ENCODE data around the gene PRDX1.
A peak's percentile ranks its signal among the peaks of the same experiment; 100 is the strongest.
"Not testable (repeated sequence)": the region's sequence is repeated elsewhere in the genome, so short reads cannot be mapped to it uniquely, and the experiment has no call there.

The PRDX1 gene

GRCh38 chr1:45503462-45504360, 18.0 kb downstream of the PRDX1 start:
- no peak for DNase-seq (ENCODE audit: low spot score)

GRCh38 chr1:45501505-45501859, 20.2 kb downstream of the PRDX1 start:
- DNase-seq (ENCODE audit: low spot score), result no peak

- DNase-seq (ENCODE audit: low spot score), result no peak
Observed at GRCh38 chr1:45499415-45499769, 22.3 kb downstream of the PRDX1 start.

- no peak for DNase-seq (ENCODE audit: low spot score)
Observed at GRCh38 chr1:45498279-45498678, 23.4 kb downstream of the PRDX1 start.

GRCh38 chr1:45493116-45493697, 28.5 kb downstream of the PRDX1 start:
- DNase-seq (ENCODE audit: low spot score), result peak; percentile 77

- DNase-seq (ENCODE audit: low spot score), result no peak
Observed at GRCh38 chr1:45492691-45493090, 29.0 kb downstream of the PRDX1 start.

- no peak for DNase-seq (ENCODE audit: low spot score)
Observed at GRCh38 chr1:45491487-45492260, 30.0 kb downstream of the PRDX1 start.

- DNase-seq (ENCODE audit: low spot score), result peak; percentile 100
Observed at GRCh38 chr1:45490626-45491486, 30.8 kb downstream of the PRDX1 start, which contains the start of gene TESK2. TSS of gene TESK2 (minus strand) at chr1:45491163. CDS start at chr1:45457785, 33,378 bp downstream.

- peak; percentile 44 for DNase-seq (ENCODE audit: low spot score)
Observed at GRCh38 chr1:45490121-45490625, 31.5 kb downstream of the PRDX1 start.

- not testable (repeated sequence) for DNase-seq (ENCODE audit: low spot score)
Observed at GRCh38 chr1:45489379-45489778, 32.3 kb downstream of the PRDX1 start.

- no peak for DNase-seq (ENCODE audit: low spot score)
Observed at GRCh38 chr1:45488666-45489377, 32.9 kb downstream of the PRDX1 start.

GRCh38 chr1:45485949-45486348, 35.7 kb downstream of the PRDX1 start:
- DNase-seq (ENCODE audit: low spot score), result no peak

- DNase-seq (ENCODE audit: low spot score), result no peak
Observed at GRCh38 chr1:45479039-45479748, 42.5 kb downstream of the PRDX1 start.

- DNase-seq (ENCODE audit: low spot score), result no peak
Observed at GRCh38 chr1:45478121-45478814, 43.4 kb downstream of the PRDX1 start.

GRCh38 chr1:45477646-45478045, 44.0 kb downstream of the PRDX1 start:
- DNase-seq (ENCODE audit: low spot score), result no peak

GRCh38 chr1:45474194-45474593, 47.5 kb downstream of the PRDX1 start:
- DNase-seq (ENCODE audit: low spot score), result not testable (repeated sequence)

GRCh38 chr1:45473302-45473701, 48.4 kb downstream of the PRDX1 start:
- DNase-seq (ENCODE audit: low spot score), result no peak

- DNase-seq (ENCODE audit: low spot score), result no peak
Observed at GRCh38 chr1:45470306-45470798, 51.3 kb downstream of the PRDX1 start.

GRCh38 chr1:45467353-45467752, 54.3 kb downstream of the PRDX1 start:
- DNase-seq (ENCODE audit: low spot score), result not testable (repeated sequence)
